WTC11 (cell line): Measurements from ENCODE around the gene SSX5.
"Not testable (repeated sequence)": the region's sequence is repeated elsewhere in the genome, so short reads cannot be mapped to it uniquely, and the experiment has no call there.

Experiments
- CTCF ChIP-seq: fragments of 200-600 bp; IDR thresholded peaks from 2 replicates; pipeline ENCODE4 v1.8.0; 2022; ENCODE audit warnings: antibody characterized with exemption
- MAX ChIP-seq: sonication (generic); formaldehyde crosslinking; IDR thresholded peaks from 2 replicates; pipeline ENCODE4 v1.8.0; 2022; ENCODE audit warnings: mild to moderate bottlenecking, missing genetic modification reagents
- NFYB ChIP-seq: sonication (generic); formaldehyde crosslinking; conservative IDR thresholded peaks from 2 replicates; pipeline ENCODE4 v1.8.0; 2022; ENCODE audit warnings: low read depth, missing genetic modification reagents
- PRDM15 ChIP-seq: sonication (generic); formaldehyde crosslinking; IDR thresholded peaks from 2 replicates; pipeline ENCODE4 v1.8.0; 2022; ENCODE audit warnings: missing genetic modification reagents
- ZNF281 ChIP-seq: sonication (generic); formaldehyde crosslinking; IDR thresholded peaks from 2 replicates; pipeline ENCODE4 v1.8.0; 2023; ENCODE audit warnings: mild to moderate bottlenecking, missing genetic modification reagents

GRCh38 chrX:48141810-48142508 lies 54.6 kb downstream of the SSX5 start:
- TF ChIP-seq CTCF; MAX (CRISPR knock-in tag); NFYB (CRISPR knock-in tag); PRDM15 (CRISPR knock-in tag); ZNF281 (CRISPR knock-in tag): not testable (repeated sequence)
